HG03442 (cell line): ENCODE measurements around the gene OAS2.

ENCODE experiments used
- ATAC-seq: cut with Tn5 transposase; IDR thresholded peaks from one replicate; pipeline ENCODE4 v1.9.1; 2021; ENCODE audit warnings: mild to moderate bottlenecking, moderate library complexity; ENCODE audit not compliant: unreplicated experiment

The OAS2 gene

DNA sequence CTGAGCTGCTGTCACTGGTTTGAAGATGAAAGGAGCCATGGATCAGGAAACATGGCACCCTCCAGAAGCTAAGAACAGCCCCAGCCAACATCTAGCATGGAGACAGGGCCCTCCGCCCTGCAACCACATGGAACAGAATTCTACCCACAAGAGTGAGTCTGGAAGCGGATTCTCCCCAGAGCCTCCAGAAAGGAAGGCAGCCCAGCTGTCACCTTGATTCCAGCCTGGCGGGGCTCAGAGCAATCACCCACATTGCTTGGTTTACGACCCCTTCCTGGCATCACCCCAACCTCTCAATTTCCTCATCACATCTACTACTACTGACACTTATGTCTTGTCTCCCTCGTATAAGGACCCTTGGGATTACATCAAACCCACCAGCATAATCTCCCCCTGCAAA, 38.5 kb downstream of the OAS2 start:
- ATAC-seq = no peak

- ATAC-seq = no peak
These were observed 40.7 kb downstream of the OAS2 start for GRCh38 chr12:113019025-113019424.

DNA sequence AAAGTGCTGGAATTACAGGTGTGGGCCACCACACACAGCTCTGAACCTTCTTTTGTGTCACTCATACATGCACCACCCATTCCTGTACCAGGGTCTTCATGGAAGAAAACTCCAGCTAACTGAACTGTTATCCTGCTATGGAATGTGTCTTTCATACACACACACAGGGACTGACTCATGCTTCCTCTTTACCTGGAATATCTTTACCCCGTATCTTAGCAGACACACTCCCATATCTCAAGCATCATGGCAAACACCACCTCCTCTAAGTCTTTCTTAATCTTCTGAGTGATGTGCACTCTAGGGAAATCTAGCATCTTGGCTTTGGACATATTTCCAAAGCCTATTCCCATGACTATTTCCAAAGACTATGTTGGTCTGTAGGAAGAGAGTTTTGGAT, 43.2 kb downstream of the OAS2 start:
- ATAC-seq = no peak

DNA sequence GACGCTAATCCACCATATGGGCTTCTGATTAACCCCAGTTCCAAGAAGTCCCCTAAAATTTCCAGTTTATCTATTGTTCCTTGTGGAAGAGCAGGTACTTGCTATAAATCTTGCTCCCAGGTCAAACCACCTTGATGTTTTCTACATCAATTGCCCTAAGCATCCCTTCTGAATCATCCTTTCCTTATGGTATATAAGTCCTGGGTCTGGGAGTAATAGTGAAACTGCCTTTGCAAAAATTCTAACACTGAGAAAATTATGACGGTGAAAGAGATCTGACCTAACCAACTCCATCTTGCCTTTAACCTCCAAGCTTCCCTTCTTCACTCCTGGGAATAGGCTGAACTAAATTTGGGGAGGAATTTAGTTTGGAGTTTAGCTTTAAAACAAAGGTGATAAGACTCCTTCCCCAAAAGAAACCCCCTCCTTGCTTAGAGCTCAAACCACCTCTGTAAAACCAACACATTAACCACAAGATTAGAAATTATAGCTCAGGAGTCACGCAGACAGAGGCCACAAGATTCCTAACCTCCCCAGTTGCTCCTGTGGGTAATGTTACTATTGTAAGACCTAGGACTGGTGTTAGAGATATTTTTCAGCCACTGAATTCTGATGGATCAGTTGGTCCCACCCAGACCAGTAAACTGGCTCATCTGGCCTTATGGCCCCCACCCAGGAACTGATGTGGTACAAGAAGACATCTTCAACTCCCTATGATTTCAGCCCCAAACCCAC, 44.4 kb downstream of the OAS2 start:
- ATAC-seq = no peak

GRCh38 chr12:113027726-113028125, 49.4 kb downstream of the OAS2 start:
- ATAC-seq = no peak

DNA sequence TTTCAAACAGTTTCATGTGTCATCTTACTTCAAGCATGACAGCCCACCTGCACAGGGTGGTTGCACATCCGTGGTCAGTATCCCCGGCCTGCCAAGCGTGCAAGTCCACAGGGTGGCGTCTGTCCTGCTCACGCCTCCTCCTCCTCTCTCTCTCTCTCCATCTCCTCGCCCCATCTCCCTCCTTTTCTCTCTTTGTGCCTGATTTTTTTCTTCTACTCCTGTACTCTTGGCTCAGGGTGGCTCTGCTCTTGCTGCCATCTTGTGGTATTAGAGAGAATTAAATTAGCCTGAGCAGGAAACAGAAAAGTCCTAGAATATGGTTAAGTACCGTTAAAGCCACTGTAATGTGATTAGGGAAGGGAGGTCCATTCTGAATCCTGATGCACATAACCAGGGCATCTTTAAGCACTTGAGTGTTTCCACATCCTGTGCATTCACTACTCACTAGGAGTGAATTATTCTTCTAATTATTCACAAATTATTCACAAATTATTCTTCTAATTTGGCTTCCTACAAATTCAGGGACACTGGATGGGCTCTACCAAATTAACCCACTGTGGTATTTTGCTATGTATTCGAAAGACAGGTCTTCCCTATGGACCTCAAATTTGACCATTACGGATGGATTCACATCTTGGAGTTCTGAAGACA, 52.7 kb downstream of the OAS2 start:
- no peak for ATAC-seq

DNA sequence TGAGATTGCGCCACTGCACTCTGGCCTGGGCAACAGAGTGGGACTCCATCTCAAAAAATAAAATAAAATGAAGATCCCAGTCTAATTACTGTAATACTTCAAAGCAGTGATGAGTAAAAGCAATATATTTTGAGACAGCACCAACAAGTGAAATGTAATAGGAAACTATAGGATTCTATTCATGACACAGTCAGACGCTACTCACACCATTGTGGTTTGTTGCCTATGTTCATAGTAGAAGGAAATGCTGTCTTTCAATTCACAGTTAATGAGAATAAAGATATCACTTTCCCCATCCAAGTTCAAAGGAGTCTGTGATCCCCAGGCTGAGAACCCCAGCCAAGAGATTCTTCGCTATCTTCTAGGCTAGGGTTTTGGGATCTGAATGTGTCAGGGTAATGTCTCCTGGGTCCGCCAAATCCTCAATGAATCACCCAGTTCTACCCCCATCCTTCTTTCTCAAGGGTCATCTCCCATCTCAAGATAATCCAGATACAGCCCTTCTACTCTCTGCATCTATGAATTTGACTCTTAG, 61.7 kb downstream of the OAS2 start:
- ATAC-seq = no peak

GRCh38 chr12:113040722-113041171, 62.4 kb downstream of the OAS2 start:
- ATAC-seq = no peak

- no peak for ATAC-seq
These were observed 63.2 kb downstream of the OAS2 start for GRCh38 chr12:113041560-113041959.

- no peak for ATAC-seq
These were observed 64.9 kb downstream of the OAS2 start for GRCh38 chr12:113043240-113043639.

GRCh38 chr12:113044516-113044915, 66.2 kb downstream of the OAS2 start:
- no peak for ATAC-seq

- no peak for ATAC-seq
These were observed 70.4 kb downstream of the OAS2 start for GRCh38 chr12:113048716-113049127.

GRCh38 chr12:113049976-113050742, 71.8 kb downstream of the OAS2 start:
- no peak for ATAC-seq

- ATAC-seq = no peak
These were observed 72.5 kb downstream of the OAS2 start for GRCh38 chr12:113050795-113051194.

GRCh38 chr12:113051759-113052158, 73.4 kb downstream of the OAS2 start:
- no peak for ATAC-seq

GRCh38 chr12:113052326-113052725, 74.0 kb downstream of the OAS2 start:
- no peak for ATAC-seq

- ATAC-seq = no peak
These were observed 76.7 kb downstream of the OAS2 start for GRCh38 chr12:113054948-113055486.

- ATAC-seq = no peak
These were observed 77.5 kb downstream of the OAS2 start for GRCh38 chr12:113055594-113056380.

DNA sequence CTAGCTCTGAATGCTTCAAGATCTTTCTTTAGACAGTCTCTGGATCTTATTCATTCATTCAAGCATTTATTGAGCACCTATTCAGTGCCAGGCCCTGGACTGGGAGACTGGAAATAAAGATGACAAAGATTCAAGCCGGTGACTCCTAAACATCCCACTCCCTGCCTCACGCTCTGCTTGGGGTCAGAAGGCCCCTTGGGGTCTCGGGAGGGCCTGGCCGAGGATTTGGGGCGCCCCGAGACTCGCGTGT, 78.0 kb downstream of the OAS2 start:
- no peak for ATAC-seq

GRCh38 chr12:113056631-113057488, 78.5 kb downstream of the OAS2 start, which contains the start of gene DTX1:
DTX1 (plus strand) TSS chr12:113056730; CDS start chr12:113058193, 1,463 bp downstream.
- no peak for ATAC-seq
